HG02870 (cell line): ENCODE measurements around the gene MSI2.

ENCODE experiments used
- ATAC-seq: cut with Tn5 transposase; IDR thresholded peaks from one replicate; pipeline ENCODE4 v1.9.1; 2021; ENCODE audit warnings: mild to moderate bottlenecking, moderate library complexity; ENCODE audit not compliant: unreplicated experiment

Gene MSI2

DNA sequence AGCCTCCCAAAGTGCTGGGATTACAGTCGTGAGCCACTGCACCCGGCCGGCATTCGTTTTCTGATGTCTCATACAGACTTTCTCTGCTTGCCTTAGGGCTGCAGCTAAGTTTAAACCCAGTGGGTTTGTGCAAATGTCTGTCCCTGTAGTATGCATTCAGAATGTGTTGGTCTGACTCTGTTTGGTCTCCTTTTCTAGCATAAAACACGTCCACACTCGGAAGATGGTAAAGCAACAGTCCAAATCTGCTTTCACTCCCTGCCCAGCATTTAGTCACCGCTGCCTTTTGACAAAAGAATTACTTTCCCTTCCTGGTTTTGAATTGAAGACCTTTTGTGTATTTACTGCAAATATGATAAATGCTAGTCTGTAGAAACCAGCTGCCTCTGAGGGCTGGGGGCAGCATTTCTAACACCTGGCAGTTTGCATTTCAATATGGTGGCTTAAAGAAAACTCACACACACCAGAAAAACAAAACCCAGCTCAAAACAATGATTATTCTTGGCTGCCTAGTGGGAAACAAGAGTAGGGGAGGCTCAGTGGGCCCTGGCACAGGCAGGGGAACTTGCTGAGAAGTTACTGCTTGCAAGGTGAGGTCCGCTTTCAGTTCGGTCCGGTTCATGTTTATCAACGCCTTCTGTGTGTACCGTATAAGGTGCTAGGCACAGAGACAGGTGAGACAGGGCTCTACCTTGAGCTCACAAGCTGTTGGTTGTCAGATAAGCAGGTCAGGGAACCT lies 56.9 kb downstream of the MSI2 start:
- ATAC-seq: no peak

DNA sequence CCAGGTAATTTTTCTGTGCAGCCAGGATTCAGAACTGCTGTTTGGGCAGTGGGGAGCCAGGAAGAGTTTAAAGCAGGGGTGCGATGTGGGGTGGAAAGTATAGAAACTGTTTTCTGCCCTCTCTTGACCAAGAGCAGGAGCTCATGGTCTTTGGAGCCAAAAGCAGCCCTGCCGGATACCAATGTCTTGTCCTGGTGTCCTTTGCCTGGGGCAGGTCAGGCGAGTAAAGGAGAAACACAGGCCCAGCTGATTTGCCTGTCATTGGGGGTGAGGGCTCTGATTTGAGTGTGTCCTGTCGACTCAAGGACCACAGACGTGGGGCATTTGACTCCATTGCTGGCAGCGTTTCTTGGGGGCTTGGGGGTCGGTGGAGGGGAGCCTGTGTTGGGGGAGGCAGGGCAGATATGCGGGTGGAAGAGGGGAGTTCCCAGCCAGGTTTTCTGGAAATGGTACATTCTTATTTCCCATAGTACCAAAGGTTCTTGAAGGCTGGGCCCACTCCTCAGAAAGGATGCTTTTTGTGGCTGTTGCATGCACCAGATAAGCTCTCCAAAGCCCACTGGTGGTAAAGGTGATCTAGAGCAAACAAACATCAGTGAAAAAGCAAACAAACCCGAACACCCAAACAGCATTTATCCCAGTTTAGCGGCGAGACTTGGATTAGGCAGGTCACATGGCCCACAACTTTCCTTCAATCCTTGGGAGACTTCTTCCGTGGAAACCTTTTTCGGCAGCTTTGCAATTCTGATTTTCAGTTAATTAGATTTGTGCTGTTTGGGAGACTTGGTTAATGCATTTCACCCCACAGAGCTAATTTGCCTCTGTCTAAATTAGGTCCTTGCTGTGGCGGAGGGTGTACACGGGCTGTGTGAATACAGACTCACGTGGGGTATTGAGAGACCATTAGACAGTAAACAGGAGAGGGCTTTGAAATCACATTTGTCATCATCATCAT lies 59.0 kb downstream of the MSI2 start:
- no peak for ATAC-seq

DNA sequence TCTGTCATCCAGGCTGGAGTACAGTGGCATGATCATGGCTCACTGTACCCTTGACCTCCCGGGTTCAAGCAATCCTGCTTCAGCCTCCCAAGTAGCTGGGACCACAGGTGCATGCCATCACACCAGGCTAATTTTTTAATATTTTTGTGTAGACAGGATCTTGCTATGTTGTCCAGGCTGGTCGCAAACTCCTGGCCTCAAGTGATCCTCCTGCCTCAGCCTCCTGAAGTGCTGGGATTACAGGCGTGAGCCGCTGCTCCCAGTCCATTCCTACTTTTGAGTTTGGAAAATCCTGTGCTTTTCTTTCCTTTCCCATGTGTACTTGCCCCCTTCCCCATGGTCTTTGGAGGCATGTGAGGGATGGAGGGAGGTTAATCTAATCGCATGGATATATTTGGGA lies 60.0 kb downstream of the MSI2 start:
- ATAC-seq: no peak

- no peak for ATAC-seq
Measured at GRCh38 chr17:57317079-57317478, 60.8 kb downstream of the MSI2 start.

GRCh38 chr17:57318913-57319312 lies 62.6 kb downstream of the MSI2 start:
- ATAC-seq: no peak

GRCh38 chr17:57319806-57320205 lies 63.5 kb downstream of the MSI2 start:
- ATAC-seq: no peak

DNA sequence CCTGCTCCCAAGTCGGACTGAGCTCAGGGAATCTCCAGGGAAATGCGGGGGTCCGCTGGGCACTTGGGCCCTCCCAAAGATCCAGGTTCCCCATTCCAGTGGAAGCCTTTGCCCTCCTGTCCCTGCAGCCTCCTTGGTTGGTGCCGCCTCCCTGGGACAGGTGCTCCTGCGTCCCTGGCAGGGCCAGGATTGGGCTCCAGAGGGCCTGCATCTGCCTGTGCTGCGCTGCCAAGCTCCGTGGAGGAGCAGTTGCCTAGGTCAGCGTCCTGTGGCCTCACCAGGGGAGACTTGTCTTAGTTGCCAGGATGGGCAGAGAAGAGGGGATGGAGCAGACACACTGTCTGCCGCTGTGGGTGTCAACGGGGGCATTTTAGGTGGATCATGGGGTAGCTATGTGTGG lies 67.1 kb downstream of the MSI2 start:
- no peak for ATAC-seq

- ATAC-seq: no peak
Measured at GRCh38 chr17:57324060-57324459, 67.7 kb downstream of the MSI2 start.

- ATAC-seq: no peak
Measured at GRCh38 chr17:57324631-57325030, 68.3 kb downstream of the MSI2 start.

DNA sequence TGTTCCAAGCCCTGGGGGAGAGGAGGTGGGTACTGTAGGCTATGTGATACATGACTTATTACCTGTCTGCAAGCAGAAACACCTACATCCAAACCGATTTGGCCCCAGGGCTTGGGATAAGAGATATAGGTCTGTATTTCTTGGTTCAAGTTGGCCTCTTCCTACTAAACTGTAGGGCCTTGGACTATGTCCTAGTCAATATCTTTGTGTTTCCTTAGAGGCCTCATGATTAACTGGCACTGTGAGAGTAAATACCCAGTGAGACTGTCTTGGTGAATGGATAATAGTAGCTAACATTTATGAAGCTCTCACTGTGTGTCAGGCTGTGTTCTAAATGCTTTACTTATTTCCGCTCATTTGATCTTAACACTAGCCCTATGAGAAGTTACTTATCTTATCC lies 70.0 kb downstream of the MSI2 start:
- ATAC-seq: no peak

DNA sequence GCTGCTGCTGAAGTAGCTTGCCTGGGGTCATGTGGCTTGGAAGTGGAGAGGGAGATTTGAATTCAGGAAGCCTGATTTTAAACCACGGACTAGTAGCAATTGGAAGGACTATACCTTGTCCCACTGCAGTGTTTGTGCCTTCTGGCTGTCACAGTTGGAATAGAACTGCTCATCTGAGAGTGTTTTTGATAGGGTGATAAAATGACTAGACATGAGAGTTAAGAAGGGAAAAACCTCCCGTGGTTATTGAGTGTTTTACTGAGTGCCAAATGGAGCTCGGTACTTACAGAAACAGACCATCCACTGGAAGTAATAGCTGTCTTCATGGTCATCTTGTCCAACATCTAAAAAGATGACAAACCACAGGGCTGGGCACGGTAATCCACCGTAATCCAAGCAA lies 70.4 kb downstream of the MSI2 start:
- no peak for ATAC-seq

DNA sequence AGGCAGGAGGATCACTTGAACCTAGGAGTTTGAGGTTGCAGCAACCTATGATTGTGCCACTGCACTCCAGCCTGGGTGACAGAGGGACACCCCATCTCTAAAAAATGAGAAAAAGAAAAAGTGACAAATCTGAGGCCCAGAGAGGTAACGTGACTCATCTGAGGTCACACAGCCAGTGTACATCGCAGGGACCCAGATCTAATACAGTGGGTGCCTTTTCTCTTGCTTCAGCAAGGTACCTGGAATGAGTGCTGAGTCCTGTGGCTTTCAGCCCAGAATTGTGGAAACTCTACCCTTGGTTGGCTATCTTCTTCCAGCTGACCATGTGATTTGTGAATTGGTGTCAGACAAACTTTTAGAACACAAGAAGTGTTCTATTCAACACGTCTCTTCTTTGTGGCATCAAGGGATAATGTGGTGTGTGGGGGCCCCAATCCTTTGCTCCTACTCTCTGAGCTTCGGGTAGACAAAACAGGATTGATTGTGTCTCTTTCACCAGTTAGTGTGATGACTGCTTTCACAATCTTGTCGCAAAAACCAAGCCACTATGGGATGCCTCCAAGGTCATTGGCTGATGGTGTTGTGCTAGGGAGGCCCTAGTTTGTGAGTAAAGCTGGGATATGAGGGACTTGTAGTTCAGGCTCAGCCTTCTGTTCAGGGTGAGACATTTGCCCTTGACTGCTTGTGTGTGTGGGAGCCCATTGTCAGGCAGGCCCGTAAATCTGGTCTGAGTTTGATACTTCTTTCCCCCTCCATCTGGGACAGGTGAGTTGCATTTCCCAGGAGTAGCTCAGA lies 71.0 kb downstream of the MSI2 start:
- ATAC-seq: no peak

GRCh38 chr17:57328109-57328882 lies 72.0 kb downstream of the MSI2 start:
- ATAC-seq: no peak

- no peak for ATAC-seq
Measured at GRCh38 chr17:57329380-57330214, 73.3 kb downstream of the MSI2 start.

- ATAC-seq: no peak
Measured at GRCh38 chr17:57330587-57330986, 74.3 kb downstream of the MSI2 start.

GRCh38 chr17:57331423-57331822 lies 75.1 kb downstream of the MSI2 start:
- no peak for ATAC-seq

DNA sequence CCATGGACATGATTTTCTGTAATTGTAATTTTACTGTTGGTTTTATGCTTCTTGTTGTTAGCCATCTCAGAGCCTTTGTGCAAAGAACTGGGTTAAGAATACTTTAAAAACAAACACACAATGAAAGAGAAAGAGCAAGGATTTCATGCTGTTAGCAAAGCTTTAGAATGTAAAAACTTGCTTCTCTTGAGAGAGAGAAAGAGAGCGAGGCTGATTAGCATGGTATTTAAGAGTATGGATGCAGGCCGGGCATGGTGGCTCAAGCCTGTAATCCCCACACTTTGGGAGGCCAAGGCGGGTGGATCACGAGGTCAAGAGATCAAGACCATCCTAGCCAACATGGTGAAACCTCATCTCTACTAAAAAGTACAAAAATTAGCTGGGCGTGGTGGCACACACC lies 76.2 kb downstream of the MSI2 start:
- no peak for ATAC-seq

- no peak for ATAC-seq
Measured at GRCh38 chr17:57335195-57335792, 79.0 kb downstream of the MSI2 start.

DNA sequence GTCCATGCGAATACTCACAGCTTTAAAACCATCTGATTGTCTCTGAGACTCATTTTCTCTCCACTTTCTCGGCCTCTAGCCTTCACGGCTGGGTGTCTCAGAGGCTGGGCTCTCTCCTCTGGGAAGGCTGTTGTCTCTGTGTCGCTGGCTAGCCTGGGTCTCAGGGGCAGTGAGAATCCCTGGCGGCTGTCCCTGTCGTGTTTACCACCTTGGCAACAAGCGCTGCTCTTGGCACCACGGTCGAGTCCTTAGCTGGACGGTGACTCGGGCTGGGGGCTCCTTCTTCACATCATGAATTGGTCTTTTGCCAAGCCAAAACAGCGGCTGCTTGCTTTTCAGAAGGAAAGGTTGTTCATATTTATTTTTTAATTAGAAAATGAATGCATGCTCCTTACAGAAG lies 81.1 kb downstream of the MSI2 start:
- no peak for ATAC-seq
